ENCODE data around the gene MBTPS1.
"Not testable (repeated sequence)": the region's sequence is repeated elsewhere in the genome, so short reads cannot be mapped to it uniquely, and the experiment has no call there.

Gene MBTPS1

DNA sequence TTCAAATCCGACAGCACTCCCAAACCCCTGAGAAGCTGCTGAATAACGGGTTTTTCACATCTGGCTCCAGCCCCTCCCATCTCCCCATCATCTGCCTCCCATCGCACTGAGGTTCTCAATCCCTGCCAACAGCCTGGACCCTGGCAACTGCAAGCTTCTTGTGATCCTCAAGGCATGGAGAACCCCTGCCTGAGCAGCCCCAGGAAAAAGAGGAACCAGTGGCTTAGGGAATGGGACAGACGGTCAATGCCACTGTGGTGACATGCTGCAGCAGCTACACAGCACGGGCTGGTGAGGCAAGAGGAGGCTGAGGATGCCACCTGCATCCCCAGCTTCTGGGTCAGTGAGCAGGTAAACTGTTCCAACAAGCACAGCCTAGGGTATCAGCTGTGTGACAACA lies 3.3 kb upstream of the MBTPS1 start:
- TF ChIP-seq, protein P1, sequence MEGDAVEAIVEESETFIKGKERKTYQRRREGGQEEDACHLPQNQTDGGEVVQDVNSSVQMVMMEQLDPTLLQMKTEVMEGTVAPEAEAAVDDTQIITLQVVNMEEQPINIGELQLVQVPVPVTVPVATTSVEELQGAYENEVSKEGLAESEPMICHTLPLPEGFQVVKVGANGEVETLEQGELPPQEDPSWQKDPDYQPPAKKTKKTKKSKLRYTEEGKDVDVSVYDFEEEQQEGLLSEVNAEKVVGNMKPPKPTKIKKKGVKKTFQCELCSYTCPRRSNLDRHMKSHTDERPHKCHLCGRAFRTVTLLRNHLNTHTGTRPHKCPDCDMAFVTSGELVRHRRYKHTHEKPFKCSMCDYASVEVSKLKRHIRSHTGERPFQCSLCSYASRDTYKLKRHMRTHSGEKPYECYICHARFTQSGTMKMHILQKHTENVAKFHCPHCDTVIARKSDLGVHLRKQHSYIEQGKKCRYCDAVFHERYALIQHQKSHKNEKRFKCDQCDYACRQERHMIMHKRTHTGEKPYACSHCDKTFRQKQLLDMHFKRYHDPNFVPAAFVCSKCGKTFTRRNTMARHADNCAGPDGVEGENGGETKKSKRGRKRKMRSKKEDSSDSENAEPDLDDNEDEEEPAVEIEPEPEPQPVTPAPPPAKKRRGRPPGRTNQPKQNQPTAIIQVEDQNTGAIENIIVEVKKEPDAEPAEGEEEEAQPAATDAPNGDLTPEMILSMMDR (IDR thresholded peaks at IDR 0.05) = no peak
- H3K27ac Mint-ChIP-seq = no peak overlapping the region
- H3K4me3 Mint-ChIP-seq = no peak overlapping the region
- H3K36me3 Mint-ChIP-seq (ENCODE audit: low read depth) = peaks cover 28% of the 10 kb centered on the region
- peaks cover 3% of the 10 kb centered on the region for H3K27me3 Mint-ChIP-seq (ENCODE audit: low read depth, poor library complexity)
- H3K9me3 Mint-ChIP-seq = no peaks in the 10 kb centered on the region
- peaks cover 23% of the 10 kb centered on the region for H3K4me1 Mint-ChIP-seq
- no peak for DNase-seq

DNA sequence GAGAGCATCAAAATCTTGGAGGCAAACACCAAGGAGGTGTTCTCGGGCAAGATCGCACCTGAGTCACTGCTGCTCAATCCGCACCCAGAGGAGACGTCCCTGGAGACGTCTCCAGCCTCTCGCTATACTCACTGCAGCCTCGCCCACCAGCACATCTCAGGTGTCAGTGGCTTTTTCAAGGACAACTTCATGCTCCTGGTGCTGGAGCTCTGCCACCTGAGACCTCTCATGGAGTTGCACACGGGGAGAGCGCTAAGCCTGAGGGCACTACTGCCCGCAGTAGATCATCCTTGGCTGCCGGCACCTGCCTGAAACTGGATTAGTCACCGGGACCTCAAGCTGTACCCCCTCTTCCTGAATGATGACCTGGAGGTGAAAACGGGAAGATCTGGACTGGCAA lies 2.6 kb upstream of the MBTPS1 start:
- peaks cover 22% of the 10 kb centered on the region for H3K36me3 Mint-ChIP-seq (ENCODE audit: low read depth)
- no peaks in the 10 kb centered on the region for H3K9me3 Mint-ChIP-seq
- no peak for DNase-seq
- H3K27ac Mint-ChIP-seq = no peak overlapping the region
- peaks cover 26% of the 10 kb centered on the region for H3K4me1 Mint-ChIP-seq
- TF ChIP-seq, protein P1 (IDR thresholded peaks at IDR 0.05) = no peak
- H3K4me3 Mint-ChIP-seq = no peak overlapping the region
- no peaks in the 10 kb centered on the region for H3K27me3 Mint-ChIP-seq (ENCODE audit: low read depth, poor library complexity)

DNA sequence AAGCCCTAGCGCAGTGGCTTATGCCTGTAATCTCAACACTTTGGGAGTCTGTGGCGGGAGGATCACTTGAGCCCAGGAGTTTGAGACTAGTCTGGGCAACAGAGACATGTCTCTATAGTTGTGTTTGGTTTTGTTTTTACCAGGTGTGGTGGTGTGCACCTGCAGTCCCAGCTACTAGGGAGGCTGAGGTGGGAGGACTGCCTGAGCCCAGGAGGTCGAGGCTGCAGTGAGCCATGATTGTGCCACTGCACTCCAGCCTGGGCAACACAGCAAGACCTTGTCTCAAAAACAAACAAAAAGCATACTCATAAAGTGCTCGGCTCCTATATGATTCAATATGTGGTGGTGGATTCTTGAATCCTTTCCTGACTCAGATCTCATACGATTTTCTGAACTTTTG lies 1.6 kb upstream of the MBTPS1 start:
- not testable (repeated sequence) for DNase-seq; H3K27me3 Mint-ChIP-seq (ENCODE audit: low read depth, poor library complexity); H3K27ac Mint-ChIP-seq; H3K9me3 Mint-ChIP-seq
- Mint-ChIP-seq H3K36me3 (ENCODE audit: low read depth) (peaks cover 15% of the 10 kb centered on the region), H3K4me3 (peak overlapping the region; percentile 95), H3K4me1 (peaks cover 28% of the 10 kb centered on the region)

DNA sequence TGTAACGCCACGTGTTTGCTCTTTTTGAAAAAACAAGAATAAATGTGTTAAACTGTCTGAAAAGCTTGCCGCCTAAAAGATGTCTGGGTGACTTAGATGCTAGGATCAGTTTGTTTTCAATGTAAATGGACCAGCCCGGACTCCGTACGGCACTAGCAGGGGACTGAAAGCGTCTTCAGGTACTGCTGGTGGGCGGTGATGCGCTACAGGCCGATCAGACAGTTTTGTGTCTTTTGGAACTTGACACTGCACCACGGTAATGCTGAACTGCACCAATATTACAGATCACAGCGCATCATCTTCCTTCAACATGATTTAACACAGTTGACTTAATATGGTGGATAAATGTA lies 727 bp upstream of the MBTPS1 start:
- Mint-ChIP-seq H3K36me3 (ENCODE audit: low read depth) (peaks cover 8% of the 10 kb centered on the region), H3K27me3 (ENCODE audit: low read depth, poor library complexity) (no peaks in the 10 kb centered on the region), H3K4me3 (peak overlapping the region; percentile 95), H3K9me3 (no peaks in the 10 kb centered on the region), H3K4me1 (peaks cover 28% of the 10 kb centered on the region), H3K27ac (peak overlapping the region; percentile 75)
- TF ChIP-seq, protein P1 (IDR thresholded peaks at IDR 0.05) = no peak
- DNase-seq = no peak

DNA sequence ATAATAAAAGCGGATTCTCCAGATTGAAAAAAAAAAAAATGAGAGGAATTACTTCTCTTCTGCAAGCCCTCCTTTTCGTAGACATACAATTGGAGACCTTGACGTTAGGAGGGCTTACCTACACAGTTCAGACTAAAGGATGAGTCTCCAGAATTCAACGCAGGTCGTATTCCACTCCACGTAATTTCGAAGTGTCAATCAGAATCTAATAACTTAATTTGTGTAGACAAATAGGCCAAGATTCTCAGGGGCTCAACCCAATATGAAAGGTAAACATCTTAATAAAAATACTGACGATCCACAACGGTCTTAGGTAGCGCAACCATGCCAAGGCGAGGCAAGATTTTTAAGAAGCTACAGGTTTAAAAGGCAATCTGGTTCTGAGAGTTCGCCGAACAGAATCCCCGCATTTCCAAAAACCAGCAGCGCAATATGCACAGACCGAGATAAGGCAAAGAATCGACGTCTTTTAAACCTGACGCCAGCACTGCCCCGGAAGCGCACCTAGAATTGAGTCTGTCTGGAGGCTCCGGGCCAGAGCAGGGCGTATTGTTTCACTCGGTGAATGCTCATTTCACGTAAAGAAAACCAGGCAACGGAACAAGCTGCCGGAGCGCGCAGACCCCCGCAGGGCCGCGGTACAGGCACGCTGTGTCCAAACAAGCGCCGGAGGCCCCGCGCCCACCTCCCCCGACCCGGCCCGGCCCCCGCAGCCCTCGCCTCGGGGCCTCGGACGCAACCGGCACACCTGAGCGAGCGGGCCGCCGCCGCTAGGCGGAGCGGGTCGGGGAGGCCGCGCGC lies 623 bp downstream of the MBTPS1 start:
- TF ChIP-seq, protein P1 (IDR thresholded peaks at IDR 0.05) = peak; percentile 18
- Mint-ChIP-seq H3K4me1 (peaks cover 28% of the 10 kb centered on the region), H3K27me3 (ENCODE audit: low read depth, poor library complexity) (peaks cover 4% of the 10 kb centered on the region), H3K27ac (peak overlapping the region; percentile 99), H3K4me3 (peak overlapping the region; percentile 95), H3K36me3 (ENCODE audit: low read depth) (no peaks in the 10 kb centered on the region), H3K9me3 (no peaks in the 10 kb centered on the region)
- no peak for DNase-seq

DNA sequence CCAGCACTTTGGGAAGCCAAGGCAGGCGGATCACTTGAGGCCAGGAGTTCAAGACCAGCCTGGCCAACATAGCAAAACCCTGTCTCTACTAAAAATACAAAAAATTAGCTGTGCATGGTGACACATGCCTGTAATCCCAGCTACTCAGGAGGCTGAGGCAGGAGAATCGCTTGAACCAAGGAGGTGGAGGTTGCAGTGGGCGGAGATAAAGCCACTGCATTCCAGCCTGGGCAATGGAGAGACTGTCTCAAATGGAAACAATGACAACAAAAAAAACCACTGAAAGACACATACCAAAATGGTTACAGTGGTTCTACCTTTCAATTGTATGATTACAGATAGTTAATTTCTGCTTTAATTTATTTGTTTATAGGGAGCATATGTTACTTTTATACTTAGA lies 4.8 kb downstream of the MBTPS1 start:
- peaks cover 15% of the 10 kb centered on the region for H3K4me1 Mint-ChIP-seq

DNA sequence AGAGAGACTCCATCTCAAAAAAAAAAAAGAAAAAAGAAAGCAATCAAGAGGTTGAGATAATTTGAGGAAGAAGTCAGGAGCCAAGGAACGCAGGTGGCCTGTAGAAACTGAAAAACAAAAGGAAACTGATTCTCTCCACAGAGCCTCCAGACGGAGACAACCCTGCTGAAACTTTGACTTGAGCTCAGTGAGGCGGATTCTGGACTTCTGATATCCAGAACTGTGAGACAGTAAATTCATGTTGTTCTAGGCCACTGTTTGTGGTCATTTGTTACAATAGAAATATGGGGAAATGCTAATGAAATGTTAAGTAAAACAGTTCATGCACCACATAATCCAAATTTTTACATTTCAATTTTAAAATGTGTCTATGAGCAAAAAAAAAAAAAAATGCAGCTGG lies 5.2 kb downstream of the MBTPS1 start:
- peaks cover 4% of the 10 kb centered on the region for H3K27me3 Mint-ChIP-seq (ENCODE audit: low read depth, poor library complexity)
- no peak for DNase-seq
- H3K9me3 Mint-ChIP-seq = no peaks in the 10 kb centered on the region
- TF ChIP-seq, protein P1 (IDR thresholded peaks at IDR 0.05) = no peak
- H3K27ac Mint-ChIP-seq = no peak overlapping the region
- peaks cover 19% of the 10 kb centered on the region for H3K4me1 Mint-ChIP-seq
- H3K36me3 Mint-ChIP-seq (ENCODE audit: low read depth) = peaks cover 5% of the 10 kb centered on the region
- H3K4me3 Mint-ChIP-seq = no peak overlapping the region

More for the DNA sequence above, 4.8 kb downstream of the MBTPS1 start:
- not testable (repeated sequence) for H3K27me3 Mint-ChIP-seq (ENCODE audit: low read depth, poor library complexity); H3K27ac Mint-ChIP-seq; DNase-seq; H3K9me3 Mint-ChIP-seq; H3K4me3 Mint-ChIP-seq; H3K36me3 Mint-ChIP-seq (ENCODE audit: low read depth)
